GM19324 (cell line): ENCODE data around the gene GRHL3.

Experiments used
- ATAC-seq: cut with Tn5 transposase; IDR thresholded peaks from one replicate; pipeline ENCODE4 v1.9.1; 2021; ENCODE audit warnings: mild to moderate bottlenecking, moderate library complexity; ENCODE audit not compliant: unreplicated experiment, low FRiP score

The GRHL3 gene

GRCh38 chr1:24364975-24365678 lies 46.0 kb downstream of the GRHL3 start:
- ATAC-seq: no peak

DNA sequence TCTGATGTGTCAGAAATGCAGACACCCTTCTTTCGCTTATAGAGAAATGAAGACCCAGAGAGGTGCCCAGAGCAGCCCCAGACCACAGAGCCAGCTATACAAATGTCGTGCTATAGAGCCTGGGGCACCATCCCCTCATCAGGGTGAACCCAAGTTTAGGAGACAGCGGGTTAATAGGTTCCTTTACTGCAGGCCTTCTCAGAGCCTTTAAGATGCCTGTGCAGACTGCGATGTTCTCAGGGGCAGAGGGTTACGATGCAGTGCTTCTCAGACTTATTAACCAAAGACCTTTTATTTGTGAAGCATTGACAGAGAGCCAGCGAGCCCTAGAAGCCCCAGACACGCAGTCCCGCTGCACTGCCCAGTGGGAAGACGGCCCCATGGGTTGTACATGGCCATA lies 47.5 kb downstream of the GRHL3 start:
- no peak for ATAC-seq

DNA sequence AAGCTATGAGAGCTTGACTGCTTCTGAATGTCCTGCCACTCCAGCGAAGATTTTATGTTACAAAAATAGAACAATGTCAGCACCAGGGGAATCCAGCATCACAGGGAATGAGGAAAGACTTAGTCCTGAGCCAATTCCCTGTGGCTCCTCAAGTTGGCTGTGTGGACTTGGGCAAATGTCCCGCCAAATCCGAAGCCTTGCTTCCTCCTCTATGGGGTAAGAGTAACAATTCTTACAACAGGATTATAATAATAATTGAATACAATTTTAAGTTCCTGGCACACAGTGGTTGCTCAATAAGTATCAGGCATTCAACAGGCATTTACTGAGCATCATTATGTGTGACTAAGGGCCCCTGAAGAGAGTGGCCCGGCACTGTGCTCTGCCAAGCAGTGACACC lies 50.0 kb downstream of the GRHL3 start:
- ATAC-seq: no peak

DNA sequence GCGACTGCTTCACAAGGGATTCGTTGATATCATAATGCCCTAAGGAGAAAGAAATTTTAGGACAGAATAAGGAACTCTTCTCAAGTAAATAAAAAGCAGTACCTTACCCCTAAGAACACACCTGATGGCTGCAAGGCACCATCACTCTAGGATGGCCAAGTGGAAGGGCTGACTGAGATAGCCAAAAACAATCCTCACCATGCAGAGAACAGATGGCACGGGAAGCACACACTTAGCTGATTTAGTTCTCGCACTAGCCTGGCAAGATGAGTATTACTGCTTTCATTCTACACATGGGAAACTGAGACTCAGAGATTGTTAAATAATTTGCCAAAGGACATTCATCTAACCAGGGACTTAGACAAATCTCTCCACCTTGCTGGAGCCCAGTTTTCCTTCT lies 50.6 kb downstream of the GRHL3 start:
- ATAC-seq: no peak

GRCh38 chr1:24373044-24373443 lies 53.9 kb downstream of the GRHL3 start:
- ATAC-seq: no peak

DNA sequence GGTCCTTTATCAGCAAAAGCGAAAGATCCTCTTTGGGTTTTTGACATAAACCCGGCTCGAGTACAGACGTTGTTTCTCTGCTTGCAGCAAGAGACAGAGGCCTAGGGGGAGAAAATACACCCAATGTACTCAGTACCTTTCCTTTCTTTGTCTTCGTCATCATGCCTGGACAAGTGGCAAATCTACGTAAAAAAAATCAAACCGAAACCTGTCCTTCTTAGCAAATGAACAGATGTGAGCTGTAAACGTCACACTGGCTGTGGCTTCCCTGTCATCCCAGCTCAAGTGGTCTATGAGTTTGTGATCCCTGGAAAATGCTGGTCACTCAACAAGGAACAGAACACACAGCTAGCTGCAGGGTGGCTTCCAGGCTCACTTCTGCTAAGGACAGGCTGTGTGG lies 54.6 kb downstream of the GRHL3 start:
- no peak for ATAC-seq

DNA sequence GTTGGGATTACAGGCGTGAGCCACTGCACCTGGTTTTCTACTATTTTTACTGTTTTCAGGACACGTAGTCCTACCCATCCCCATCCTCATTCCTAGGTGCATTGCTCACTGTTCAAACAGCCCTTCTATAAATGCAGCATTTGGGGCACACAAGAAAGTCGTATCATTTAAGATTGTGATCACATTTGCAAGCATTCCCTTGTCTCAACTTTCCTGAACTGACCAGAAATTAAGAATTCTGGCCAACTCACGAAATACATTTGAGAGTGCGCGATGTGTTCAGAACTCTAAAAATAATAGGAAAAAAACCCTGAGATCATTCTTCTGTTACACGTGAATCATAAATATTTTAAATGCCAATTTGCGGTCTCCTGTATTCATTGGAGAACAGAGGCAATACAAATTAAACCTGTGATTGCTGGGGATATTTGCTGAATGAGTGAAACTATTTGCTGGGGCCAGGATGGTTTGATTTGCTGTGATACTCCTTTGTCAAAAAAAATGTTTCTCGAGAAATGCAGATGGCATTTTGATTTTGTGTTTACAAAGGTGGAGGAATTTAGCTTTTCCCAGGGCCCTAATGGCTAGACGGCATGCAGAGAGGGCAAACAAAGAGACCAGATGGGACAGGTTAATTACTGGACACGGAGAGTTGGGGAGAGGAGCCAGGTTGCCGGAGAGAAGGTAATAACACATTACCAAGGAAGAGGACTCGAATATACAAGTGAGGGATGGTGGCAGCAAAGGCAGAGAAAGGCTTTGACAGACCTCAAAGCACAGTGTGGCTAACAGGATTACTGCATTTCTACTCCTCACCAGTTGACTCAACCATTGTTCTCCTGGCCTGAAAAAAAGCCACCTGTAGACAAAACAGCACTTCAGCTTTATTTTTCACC lies 56.0 kb downstream of the GRHL3 start:
- no peak for ATAC-seq

DNA sequence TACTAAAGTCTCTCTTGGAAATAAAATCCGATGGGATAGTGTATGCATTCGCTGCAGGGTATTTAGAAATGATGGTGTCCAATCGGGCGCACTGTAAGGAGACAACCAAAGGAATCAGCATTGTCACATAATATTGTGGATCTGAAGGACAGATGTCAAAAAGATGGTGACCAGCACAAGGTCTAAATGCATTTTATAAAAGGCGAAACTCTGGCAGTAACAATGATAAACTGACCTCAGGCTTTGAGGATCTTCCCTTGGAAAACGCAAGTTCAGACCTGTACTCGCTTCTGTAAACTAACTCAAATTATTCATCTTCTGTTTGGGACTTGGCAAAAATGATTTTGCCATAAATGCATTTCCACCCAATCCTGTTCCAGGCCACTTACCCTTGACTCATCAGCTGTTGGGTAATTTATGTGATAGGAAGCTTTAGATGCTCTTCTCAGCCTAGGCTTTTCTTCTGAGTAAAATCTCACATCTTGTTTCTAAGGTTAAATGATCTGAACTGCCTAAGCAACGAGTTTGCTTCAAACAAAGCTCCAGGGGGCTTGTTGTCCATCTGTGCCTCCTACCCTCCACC lies 60.7 kb downstream of the GRHL3 start:
- ATAC-seq: no peak

GRCh38 chr1:24380508-24380907 lies 61.4 kb downstream of the GRHL3 start:
- ATAC-seq: no peak

DNA sequence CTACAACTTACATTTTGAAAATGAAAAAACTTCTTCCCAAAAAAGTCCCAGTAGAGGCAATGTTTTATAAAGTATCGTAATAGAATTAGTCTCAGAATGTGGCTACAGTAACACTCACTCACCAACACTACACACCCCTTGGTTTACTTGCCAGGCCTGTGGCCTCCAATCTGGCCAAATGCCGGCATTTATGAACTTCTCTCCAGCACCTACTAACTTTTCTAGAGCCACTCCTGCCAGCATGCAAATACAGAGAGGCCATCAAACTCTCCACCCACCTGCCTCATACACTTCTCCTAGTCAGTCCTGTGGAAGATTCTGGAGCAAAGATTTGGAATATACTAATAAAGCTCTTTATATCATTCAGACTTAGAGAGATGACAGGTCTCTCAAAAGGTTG lies 62.1 kb downstream of the GRHL3 start:
- no peak for ATAC-seq

DNA sequence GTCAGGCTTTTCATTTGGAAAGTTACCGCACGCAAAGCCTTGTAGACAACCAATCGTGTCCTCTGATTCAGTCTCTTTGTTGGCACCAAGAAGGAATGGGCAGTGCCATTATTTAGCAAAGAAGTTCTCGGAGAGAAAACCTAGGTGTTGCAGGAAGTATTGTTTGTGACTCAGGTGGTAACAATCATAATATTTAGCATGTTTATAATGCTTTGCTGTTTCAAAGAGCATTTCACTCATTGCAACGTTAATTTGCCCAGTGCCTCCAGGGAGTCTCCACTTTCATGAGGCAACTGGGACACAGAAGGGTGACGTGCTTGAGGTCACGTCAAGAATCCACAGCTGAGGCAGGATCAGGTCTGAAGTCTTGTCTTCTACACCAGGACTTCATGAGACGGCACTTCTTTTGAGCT lies 63.0 kb downstream of the GRHL3 start:
- ATAC-seq: no peak

DNA sequence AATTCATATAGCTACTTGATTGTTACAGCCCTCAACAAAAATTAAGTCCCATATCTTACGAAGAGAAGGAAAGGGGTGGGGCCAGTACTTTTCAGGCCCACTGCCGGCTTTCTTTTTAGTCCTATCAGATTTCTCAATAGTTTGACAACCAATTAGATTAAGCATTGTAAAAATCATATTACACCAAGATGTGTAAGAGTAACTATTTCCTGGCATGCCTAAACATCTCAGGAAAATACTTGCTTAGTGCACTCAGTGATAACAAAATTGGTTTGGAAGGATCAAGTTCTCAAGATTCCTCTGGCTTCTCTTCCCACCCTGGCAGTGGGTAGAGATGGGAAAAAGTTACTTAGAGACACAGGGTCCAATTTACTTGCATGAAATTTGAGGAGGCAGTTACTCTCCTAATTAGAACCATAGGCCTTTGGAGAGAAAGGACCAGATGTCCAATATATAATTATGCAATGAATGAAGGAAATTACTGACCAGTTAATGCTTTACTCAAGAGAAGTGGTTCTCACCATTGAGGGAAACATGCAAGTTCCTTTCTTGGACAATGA lies 64.3 kb downstream of the GRHL3 start:
- ATAC-seq: no peak

- ATAC-seq: peak; percentile 50
These were observed 65.3 kb downstream of the GRHL3 start for GRCh38 chr1:24384251-24385090.

GRCh38 chr1:24385160-24385940 lies 66.2 kb downstream of the GRHL3 start:
- ATAC-seq: no peak

DNA sequence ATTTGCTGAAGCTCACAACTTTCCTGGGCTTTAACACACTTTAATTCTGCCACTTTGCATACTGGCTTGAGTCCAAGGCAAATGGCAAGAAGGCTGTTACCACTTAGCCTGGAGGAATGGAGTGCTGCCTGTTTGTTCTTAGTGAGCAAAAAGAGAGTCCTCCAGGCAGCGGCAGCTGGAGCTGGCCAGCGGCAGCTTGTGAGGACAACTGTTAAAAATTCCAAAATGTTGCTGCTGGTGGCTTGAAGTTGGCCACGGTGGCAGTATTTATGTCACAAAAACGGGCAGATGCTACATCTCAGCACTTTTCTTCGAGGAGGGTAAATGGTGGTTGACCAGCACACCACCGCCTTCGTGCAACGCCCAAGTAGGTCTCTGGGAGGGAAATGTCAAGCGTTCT lies 67.1 kb downstream of the GRHL3 start:
- ATAC-seq: no peak

- ATAC-seq: no peak
These were observed 67.8 kb downstream of the GRHL3 start for GRCh38 chr1:24386931-24387330.

GRCh38 chr1:24387636-24388175 lies 68.5 kb downstream of the GRHL3 start:
- ATAC-seq: no peak

DNA sequence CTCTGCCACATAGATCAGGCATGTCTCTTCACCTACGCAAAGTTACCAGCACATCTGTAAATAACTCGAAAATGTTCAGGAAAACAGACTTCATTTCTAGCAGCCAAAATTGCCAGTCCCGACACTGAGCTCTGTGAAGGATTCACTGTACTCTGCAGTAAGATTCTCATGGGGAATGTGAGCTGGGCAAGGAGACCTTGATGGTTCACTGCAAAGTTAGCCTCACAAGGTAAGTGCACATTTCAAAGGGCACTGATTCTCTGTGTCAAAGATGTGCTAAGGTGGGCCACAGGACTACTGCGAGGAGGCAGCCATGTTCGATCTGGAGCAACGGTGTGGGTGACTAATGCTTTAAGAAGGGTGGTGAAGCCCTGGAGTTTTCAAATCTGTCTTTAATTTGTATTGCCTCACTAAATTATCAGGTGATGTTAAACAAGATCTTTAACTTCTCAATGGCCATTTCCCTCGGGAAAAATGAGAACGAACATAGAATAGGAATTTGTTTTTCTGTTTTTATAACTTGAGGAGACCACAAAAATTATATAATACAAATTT lies 69.3 kb downstream of the GRHL3 start:
- no peak for ATAC-seq

DNA sequence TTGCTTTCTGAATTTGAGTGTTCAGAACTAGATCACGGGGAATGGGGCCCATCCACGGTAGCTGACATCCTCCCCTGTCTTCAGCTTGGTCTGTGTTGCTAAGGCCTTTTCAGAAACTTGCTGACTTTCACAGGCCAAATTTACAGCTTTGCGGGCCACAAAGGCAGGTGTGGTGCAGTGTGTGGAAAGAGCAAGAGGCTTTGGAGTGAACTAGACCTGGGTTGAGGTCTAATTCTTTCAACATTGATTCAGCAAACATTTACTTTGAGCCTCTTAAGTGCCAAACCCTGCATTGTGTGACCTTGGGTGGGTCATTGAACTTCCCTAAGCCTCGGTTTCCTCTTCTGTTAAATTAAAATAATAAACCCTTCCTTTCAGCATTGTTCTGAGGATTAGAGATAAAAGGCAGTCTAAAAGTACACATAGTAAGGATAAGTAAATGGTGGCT lies 70.1 kb downstream of the GRHL3 start:
- ATAC-seq: no peak
